Frontal cortex (tissue), 4 donors: ENCODE results near the gene FAM9C. TPM values are rescaled to one million over a fixed set of nuclear protein-coding genes. Genes with fewer than 3 reads are reported as not detected.
"Not testable (repeated sequence)": the region's sequence is repeated elsewhere in the genome, so short reads cannot be mapped to it uniquely, and the experiment has no call there.

Experiments used
- DNase-seq, 2 donors: peaks; one replicate each; pipeline ENCODE4 v3.0.0; 2012; ENCODE audit warnings: low spot score in 2 of 2
- FAIRE-seq: peaks from 2 replicates; lab custom pipeline; 2012; peaks lifted over from hg19 to GRCh38; lab: Jason Lieb, UNC
- total RNA-seq: library from RNA; depleted of rRNA; stranded (reverse); fragments of >200 nt; gene quantifications from one replicate; pipeline ENCODE4 v1.2.3, GENCODE V29; 2014
- donor health status: control.
- donor health status: control.
- donor health status: control.

The FAM9C gene
- 0.41 TPM for total RNA-seq

DNA sequence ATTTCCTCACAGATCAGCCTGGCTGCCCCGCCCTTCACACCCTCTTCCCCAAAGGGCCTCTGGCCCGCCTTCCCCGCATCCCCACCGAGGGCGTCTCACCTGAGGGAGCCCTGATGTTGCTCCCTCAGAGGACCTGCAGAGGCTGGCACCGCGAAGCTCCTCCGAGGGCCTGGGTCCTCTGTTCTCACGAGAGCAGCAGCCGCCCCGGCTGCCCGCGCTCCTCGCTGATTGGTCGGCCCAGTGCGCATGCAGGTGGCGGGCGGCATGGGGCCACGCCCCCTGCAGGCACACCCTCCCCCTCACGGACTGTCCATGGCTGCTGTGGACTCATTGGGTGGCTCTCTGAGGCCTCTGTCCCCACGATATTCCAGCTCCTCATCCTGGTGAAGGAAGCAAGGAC, at the start of gene FAM9C:
FAM9C (minus strand) TSS at position 180 of the 400 bp plus-strand sequence. CDS start 831 bp downstream, outside the sequence.
- FAIRE-seq (no peak), DNase-seq (no peak)

DNA sequence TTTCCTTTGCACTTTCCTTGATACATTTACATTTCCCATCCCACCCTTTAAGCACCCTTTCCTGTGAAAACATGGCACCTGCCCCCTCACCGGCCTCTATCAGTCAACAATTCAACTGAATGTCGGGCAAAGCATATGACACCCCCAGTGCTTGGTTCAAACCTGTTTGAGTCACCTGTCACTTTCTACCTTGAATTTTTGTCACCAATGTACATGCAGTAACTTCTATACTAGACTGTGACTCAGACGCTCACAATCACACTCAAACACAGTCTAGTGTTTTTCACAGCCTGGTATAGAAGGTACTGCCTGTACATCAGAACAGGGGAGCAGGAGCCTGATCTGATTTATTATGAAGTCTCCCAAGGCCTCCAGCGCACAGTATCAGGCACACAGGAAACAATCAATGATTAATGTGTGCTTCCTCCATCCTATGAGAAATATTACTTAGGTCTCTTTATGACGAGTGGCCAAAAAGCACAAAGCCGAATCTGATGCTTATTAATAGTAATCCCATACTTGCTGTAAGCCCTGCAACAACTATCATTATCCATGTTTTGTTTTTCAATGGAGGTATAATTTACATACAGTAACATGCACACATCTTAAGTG, 49.2 kb upstream of the FAM9C start:
- FAIRE-seq = no peak
- no peak for DNase-seq

DNA sequence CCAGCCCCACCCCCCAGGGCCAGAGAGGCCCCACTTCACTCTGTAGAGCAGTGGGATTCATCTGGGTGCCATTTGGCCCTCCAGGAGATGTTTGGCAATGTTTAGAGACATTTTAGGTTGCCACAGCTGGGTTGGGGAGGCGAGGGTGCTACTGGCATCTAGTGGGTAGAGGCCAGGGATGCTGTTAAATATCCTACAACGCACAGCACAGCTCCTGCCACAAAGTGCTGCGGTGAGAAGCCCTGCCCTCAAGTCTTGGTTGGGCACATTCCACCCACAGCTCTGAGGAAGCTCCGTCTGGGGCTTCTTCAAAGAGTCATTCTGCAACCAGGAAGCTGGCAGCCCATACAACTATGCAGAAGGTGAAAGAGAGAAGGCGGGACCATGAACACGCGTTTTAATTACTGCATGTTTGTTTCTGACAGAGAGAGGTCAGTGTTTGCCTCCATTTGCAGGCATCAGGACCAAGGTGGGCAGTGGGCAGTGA, 48.1 kb upstream of the FAM9C start:
- DNase-seq (no peak), FAIRE-seq (no peak)

DNA sequence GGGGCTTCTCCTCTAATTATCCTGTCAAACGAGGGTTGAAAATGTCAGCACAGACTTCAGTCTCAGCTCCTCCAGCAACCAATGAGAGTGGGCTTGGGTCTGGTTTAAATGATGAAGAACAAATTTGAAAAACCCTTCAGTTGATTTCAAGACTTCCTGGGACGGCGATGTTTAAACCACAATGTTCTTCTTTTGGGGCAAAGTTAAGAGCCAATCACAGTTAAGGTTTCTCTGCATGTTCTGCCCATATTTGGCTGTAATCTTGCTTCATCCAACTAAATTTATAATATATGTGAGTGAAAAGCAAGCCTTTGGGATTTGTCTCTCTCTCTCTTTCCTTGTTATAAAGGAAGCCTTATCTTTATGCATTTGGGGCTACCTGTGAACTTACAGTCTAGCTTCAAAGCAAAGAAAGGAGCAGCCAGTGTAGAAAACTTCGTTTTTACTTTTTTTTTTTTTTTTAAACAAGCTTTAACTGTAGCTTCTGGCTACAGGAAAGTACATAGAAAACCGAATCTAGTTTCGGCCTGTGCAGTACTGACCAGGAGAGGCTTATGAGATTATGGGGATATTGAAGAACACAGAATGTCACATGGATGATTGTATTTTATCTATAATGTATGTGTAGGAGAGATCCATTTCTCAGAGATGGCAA, 46.8 kb upstream of the FAM9C start:
- FAIRE-seq (no peak), DNase-seq (no peak)

DNA sequence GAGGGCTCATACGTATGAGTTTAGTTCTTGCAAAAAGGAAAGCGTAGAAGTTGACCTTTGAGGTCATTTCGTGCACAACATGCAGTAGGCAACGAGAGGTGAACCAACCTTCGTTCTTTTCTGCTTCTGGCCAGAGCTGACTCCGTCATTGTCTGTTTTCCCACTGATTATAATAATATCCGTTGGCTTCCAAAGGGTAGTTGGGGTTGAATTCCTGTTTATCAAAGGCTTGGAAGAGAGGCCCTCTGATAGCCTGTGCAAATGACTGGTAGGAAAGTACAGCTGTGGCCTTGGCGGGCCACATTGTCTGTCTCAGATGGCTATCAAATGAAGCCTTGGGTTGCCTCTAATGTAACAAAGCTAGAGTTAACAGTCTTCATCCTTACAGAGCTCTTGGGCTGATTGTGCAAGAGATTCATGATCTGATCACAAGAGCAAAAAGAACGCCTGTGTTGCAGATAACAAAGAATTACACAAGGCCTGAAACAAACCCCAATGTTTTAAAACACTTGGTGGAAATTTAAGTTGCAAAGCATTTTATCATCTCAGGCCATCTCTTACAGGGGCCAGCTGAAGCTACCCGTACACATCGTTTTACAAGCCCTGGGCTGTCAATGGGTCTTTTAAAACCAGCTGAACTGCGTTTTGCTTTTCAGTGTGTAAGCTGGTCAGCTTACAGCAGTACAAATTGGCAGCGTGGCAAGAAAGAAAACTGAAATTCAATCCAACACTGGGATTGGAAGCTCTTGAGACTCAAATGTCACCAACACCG, 46.1 kb upstream of the FAM9C start:
- no peak for FAIRE-seq
- no peak for DNase-seq

DNA sequence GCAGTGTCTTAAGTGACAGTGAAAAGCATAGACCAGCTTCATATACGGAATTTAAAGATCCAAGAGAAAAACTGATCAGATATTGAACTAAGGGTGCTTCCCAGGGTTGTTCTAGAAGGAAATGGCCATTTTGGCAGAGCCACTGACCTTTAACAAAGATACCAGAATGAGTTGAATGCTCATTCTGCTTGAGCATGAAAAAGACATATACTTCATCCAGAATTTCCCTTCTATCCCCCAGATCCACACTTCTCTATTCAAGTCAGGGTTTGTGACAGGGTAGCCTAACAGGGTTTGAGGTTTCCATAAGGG, 45.6 kb upstream of the FAM9C start:
- no peak for FAIRE-seq
- DNase-seq = no peak

DNA sequence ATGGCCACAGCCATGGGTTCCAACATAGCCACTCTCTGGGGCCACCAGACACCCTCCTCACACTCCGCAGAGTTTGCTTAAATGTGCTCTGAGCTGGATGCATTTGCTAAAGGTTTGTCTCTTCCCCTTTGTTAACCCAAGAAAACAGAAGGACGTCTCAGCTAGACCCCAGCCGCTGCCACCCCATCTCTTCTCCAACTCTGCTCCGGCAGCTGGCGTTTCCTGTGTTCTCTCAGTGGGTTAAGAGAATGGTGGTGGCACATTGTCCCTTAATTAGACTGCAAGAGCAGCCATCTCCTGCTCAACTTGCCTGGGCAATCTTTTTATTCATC, 43.7 kb upstream of the FAM9C start:
- FAIRE-seq (no peak), DNase-seq (no peak)

DNA sequence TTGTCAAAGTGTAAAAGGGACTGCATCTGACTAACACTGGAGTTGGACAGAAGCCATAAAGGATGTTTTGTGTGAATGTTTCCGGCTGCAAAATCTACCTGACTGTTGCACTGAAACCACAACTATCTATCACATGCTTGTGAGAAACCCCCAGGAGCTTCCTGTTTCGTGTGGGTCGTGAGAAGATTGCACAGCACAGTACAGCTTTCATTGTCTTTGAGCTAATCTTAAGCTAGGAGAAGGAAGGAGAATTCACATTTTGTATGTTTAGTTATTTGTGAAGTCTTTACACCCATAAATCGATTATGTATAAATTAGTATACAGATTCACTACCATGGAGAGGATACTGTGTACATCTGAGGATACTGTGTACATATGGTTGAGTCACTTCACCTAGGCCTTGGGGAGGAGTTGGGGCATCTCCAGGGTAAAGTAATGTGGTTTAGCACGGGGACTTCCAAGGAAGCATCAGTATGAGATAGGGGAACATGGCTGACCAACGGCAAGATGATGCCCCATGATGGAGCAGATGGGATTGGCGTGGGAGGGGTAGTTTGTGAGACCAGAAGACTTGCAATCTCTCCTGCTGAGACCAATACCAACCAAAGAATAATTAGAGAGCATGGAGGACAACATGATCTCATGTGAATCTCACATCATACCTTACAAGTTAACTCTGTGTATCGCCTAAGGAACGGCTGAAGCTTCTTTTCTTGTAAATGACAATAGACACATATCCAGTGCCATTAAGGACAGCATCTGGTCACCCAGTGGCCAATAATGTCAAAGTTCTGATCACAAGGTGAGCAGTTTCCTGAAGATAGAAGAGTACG, 43.1 kb upstream of the FAM9C start:
- DNase-seq (no peak), FAIRE-seq (no peak)

DNA sequence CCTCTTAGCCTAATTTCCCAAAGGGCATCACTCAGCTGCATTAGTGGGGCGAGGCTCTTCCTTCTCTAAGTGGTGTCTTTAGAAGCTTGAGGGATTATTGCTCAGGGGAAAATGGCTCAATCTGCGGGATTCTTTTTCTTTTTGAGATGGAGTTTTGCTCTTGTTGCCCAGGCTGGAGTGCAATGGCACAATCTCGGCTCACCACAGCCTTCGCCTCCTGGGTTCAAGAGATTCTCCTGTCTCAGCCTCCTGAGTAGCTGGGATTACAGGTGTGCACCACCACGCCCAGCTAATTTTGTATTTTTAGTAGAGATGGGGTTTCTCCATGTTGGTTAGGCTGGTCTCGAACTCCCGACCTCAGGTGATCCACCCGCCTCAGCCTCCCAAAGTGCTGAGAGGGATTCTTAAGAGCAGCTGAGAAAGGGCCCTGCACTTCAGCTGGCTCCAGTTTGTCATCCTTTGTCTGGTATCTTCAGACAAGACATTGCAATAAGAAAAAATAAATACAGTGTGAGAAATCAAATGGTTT, 42.4 kb upstream of the FAM9C start:
- DNase-seq, FAIRE-seq: not testable (repeated sequence)

DNA sequence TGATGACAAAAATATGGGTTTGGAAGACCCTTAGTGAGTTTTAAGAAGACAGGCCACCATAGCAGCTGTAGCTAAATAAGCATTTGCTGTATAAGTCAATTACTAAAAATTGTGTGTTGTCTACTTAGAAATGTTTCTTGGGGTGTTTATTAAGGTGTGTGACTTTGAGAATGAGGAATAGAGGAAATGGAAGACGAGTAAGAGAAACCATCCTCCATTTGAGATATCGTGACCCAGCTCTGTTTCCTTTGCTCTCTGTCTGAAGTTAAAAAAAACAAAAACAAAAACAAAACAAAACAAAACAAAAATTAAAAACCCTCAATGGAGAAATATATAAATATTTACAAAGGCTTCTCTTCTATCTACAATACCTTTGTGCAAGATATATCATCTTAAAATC, 41.7 kb upstream of the FAM9C start:
- no peak for FAIRE-seq

DNA sequence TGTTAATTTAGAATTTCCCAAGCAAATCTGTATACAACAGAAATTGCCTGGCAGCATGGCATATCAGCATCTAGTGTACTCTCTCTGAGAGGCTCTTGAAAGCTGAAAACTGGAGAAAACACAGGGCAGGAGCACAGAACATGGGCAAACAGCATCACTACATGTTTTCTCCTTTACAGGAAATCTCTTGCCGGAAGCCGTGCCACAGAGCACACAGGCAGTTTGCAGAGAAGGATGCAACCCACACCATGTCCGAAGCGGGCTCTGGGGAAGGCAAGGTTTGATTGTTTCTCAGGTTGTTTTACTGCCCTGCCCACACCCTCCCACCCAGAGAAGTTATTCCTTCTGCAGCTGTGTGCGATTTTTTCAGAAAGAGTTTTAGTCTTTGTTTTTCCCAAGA, 41.1 kb upstream of the FAM9C start:
- no peak for DNase-seq
- FAIRE-seq = no peak

More for the DNA sequence above, 41.7 kb upstream of the FAM9C start:
- no peak for DNase-seq

DNA sequence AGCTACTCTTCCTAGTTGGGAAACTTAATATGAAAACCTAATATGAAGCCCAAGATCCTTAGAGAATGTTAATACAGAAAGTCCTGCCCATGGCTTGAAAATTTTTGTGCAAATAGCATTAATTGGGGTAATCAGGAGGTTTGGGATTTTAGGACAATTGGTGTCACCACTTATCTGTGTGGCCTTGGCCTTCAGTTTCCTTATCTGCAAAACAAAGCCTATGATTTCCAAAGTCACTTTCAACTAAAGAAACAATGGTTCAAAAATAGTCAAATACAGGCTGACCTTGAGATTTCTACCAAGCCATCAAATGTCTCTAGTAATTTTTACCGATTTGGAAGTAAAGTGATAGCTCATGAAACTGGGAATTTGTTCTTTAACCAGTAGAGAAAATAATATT, 40.2 kb upstream of the FAM9C start:
- FAIRE-seq (no peak), DNase-seq (no peak)

DNA sequence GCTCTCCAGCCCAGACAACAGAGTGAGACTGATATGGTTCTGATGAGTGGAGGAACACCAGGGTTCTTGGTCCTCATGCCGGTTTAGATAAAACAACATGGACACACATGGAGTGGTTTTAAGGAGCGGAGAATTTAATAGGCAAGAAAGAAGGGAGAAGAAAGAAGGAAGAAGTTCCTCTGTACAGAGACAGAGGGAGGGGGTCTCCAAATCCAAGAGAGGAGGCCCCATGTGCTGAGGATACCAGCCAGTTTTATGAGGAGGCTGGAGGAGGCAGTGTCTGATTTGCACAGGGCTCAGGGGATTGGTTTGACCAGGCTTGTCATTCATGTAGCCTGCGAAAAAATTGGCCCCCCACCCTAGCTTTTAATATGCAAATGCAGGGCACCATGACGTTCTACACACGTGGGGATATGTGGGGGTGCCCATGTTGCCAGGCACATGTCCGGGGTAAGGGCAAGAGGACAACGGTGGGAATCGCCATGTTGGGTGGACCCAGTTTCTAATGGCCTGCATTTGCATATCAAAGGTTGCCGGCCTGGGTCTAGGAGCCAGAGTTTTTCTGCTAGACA, 39.4 kb upstream of the FAM9C start:
- not testable (repeated sequence) for FAIRE-seq, DNase-seq

DNA sequence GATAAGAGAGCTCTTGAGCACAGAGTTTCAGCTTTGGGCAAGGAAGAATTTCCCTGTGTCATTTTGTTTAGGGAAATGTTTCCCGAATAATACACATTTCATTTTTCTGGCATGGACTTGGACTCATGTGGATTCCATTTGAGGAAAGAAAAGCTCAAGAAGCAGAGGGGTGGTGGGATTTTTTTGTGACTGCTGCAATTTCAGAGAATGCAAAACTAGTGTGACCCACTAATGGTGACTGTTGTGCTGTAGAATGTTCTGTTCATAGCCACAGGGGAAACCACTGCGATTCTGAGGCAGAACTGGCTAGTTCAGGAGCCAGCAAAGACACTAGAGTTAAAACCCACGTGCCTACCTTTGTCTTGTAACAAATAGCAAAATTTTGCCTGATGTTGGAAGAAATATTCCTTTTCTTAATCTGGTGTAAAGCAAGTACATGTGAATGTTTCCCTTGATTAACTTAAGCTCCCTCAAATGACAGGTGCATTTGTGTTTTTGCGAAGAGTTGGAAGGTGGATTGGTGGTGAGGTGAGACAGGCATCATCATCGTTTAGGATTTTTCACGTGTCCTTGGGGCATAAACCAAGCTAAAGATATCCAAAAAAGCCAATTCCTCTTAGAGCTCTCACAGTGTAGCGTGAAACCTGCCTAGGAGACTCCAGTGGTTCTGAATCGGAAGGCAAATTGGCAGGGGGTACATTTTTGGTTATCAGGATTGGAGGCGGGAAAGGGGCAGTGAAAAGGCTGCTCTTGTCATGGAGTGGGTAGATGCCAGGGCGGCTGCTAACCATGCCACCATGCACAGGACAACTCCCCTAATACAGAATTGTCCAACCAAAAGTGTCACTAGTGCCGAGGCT, 38.0 kb upstream of the FAM9C start:
- FAIRE-seq = no peak

DNA sequence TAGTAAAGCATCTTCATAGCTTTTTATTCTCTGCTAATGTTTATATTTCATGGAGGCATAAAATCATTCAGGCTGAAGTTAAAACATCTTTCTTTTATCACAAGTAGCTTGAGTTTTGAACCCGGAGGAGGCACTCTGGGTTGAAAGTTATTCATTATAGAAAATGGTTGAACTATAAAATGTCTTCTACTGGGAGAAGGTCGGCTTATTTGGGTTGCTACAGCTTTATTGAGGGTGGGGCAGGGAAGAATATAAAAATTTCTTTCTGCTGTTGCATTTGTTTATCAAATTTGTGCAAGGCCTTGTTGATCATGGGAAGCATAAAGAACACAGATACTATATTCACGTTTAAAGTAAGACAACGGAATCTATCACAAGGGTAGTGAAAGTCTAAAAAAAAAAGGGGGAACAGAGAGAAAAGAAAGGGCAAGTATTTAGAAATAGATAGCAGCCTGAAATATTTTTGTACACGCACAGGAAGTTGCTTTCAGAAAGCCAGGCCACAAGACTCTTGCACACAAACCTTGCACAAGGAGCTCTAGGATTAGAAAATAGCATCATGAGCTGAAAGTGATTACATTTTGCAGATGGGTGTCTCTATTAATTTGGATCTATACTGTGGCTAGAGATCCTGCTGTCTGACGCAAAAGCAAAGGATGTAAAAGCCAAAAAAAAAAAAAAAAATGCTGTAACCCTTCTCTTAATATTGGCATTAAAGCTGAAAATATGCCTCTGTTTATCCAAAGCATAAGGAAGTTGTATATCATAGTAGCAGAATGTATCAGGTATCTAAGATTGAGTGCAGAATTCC, 37.2 kb upstream of the FAM9C start:
- DNase-seq = no peak
- no peak for FAIRE-seq

More for the DNA sequence above, 38.0 kb upstream of the FAM9C start:
- no peak for DNase-seq

DNA sequence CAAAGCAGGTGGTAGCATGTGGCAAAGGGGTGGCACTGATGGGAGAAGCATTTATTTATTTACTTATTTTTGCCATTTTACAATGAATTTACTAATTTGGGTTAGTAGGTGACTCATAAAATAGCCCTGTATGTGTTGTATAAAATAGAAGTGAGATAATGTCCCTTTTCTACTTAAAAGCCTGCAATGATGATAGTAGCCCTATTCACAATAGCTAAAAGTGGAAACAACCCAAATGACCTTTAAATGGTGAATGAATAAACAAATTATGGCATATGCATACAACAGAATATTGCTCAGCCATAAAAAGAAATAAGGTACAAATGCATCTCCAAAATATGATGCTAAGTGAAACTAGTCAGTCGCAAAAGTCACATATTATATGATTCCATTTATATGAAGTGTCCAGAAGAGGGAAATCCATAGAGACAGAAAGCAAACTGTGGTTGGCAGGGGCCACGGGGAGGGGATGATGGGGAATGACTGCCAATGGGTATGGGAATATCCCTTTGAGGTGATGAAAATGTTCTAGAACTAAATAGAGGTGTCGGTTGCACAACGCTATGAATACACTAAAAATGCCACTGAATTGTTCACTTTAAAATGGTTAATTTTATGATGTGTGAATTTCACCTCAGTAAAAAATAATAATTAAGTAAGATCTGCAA, 35.8 kb upstream of the FAM9C start:
- FAIRE-seq (no peak), DNase-seq (no peak)

DNA sequence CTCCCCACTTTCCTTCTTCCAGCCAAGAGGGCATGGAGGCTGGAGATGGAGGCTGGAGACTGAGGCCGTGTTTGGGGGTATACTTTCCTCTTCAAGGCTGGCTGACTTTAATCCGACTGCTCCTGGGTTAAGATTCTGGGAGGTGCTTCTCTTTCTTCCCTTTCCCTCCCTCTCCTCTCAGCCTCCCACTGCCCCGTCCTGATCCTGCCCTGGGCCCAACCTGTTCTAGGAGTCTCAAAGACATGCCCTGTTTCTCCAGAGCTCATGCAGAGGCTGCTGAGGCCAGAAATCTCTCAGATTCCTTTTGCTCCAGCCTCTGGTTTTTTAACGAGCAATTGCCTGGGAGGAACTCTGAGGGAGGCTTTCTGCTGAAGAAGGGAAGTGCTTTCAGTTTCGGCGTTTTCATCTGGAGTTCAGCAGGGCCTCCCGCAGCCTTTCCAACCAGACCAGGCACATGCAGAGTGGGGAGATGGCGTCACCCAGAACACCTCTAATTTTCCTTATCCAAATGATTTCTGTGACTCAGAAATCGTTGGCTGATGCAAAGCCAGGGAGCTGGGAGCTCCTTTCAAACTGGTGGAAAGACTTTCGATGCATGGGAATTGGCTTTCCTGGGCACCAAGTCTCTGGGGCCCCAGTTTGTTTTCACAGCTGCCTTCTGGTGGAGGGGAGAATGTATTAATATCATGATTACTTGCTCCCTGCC, 34.5 kb upstream of the FAM9C start:
- DNase-seq = no peak
- FAIRE-seq = no peak
